MM.1S (cell line): Measurements from ENCODE around the gene RRAGC.

Experiments
- DNase-seq: peaks from one replicate; pipeline ENCODE4 v3.0.0-alpha.2; 2015
- H2AFZ ChIP-seq: fragments of 300-600 bp; sonication (generic); 2 replicates; pipeline ENCODE4 v1.6.0; 2016; ENCODE audit warnings: antibody characterized with exemption, low read length
- H3F3A ChIP-seq: fragments of 300-600 bp; sonication (generic); 2 replicates; pipeline ENCODE4 v1.6.1; 2016; ENCODE audit warnings: mild to moderate bottlenecking, antibody characterized with exemption, low read length, moderate library complexity, mixed read lengths; ENCODE audit not compliant: insufficient read depth
- H3K27ac ChIP-seq: fragments of 300-600 bp; sonication (generic); 2 replicates; pipeline ENCODE4 v1.5.1; 2016; ENCODE audit warnings: mild to moderate bottlenecking, low read length
- H3K27me3 ChIP-seq: fragments of 300-600 bp; sonication (generic); replicated peaks from 2 replicates; pipeline ENCODE4 v1.6.0; 2016; ENCODE audit warnings: low read length; ENCODE audit not compliant: insufficient read depth
- H3K36me3 ChIP-seq: fragments of 300-600 bp; sonication (generic); replicated peaks from 2 replicates; pipeline ENCODE4 v1.6.1; 2016; ENCODE audit warnings: mild to moderate bottlenecking, low read length, mixed read lengths; ENCODE audit not compliant: insufficient read depth
- H3K4me1 ChIP-seq: fragments of 300-600 bp; sonication (generic); 2 replicates; pipeline ENCODE4 v1.6.1; 2016; ENCODE audit warnings: low read length, mixed read lengths
- H3K4me2 ChIP-seq: fragments of 300-600 bp; sonication (generic); 2 replicates; pipeline ENCODE4 v1.6.0; 2016; ENCODE audit warnings: low read depth, low read length
- H3K4me3 ChIP-seq: fragments of 300-600 bp; sonication (generic); 2 replicates; pipeline ENCODE4 v1.5.1; 2016; ENCODE audit warnings: low read length, mixed read lengths
- H3K79me2 ChIP-seq: fragments of 300-600 bp; sonication (generic); 2 replicates; pipeline ENCODE4 v1.6.1; 2016; ENCODE audit warnings: mixed run types, low read length, mixed read lengths
- H3K9ac ChIP-seq: fragments of 300-600 bp; sonication (generic); 2 replicates; pipeline ENCODE4 v1.6.1; 2016; ENCODE audit warnings: low read length, mixed read lengths
- H3K9me2 ChIP-seq: fragments of 300-600 bp; sonication (generic); replicated peaks from 2 replicates; pipeline ENCODE4 v1.6.1; 2016; ENCODE audit warnings: mild to moderate bottlenecking, low read length, mixed read lengths; ENCODE audit not compliant: insufficient read depth
- H3K9me3 ChIP-seq: fragments of 300-600 bp; sonication (generic); replicated peaks from 2 replicates; pipeline ENCODE4 v1.6.1; 2016; ENCODE audit warnings: mild to moderate bottlenecking, low read length, mixed read lengths; ENCODE audit not compliant: insufficient read depth
- H4K20me1 ChIP-seq: fragments of 300-600 bp; sonication (generic); 2 replicates; pipeline ENCODE4 v1.6.1; 2016; ENCODE audit warnings: mild to moderate bottlenecking, low read length, moderate library complexity, mixed read lengths; ENCODE audit not compliant: insufficient read depth
- CTCF ChIP-seq: fragments of 300-600 bp; sonication (generic); IDR thresholded peaks from 2 replicates; pipeline ENCODE4 v1.5.1; 2016; ENCODE audit warnings: antibody characterized with exemption, low read length, mixed read lengths
- EZH2 ChIP-seq: fragments of 300-600 bp; sonication (generic); optimal IDR thresholded peaks from 2 replicates; pipeline ENCODE3; 2017; ENCODE audit warnings: low read depth, mild to moderate bottlenecking, antibody characterized with exemption, low read length, mixed read lengths
- EZH2phosphoT487 ChIP-seq: fragments of 300-600 bp; sonication (generic); IDR thresholded peaks from 2 replicates; pipeline ENCODE4 v1.6.1; 2018; ENCODE audit warnings: antibody characterized with exemption, low read length

Gene RRAGC

GRCh38 chr1:38815903-38816627, 43.5 kb downstream of the RRAGC start:
- no peak for TF ChIP-seq CTCF
- TF ChIP-seq EZH2, result no peak
- no peak for TF ChIP-seq EZH2phosphoT487
- Histone ChIP-seq H3K4me2 (peak overlapping the region; percentile 53; the same call in 1 of the 2 replicates), H3K4me1 (0 out of 2 replicates have a peak, but pooled peaks cover 9% of the 10 kb centered on the region), H3K27me3 (peaks cover 7% of the 10 kb centered on the region; the same call in 1 of the 2 replicates), H3K9me2 (no peaks in the 10 kb centered on the region), H3K79me2 (no peaks in the 10 kb centered on the region), H3K9me3 (no peaks in the 10 kb centered on the region), H2AFZ (0 out of 2 replicates have a peak overlapping the region, but pooled peaks have one; percentile 7), H3K27ac (peak overlapping the region; percentile 43; the same call in 1 of the 2 replicates), H4K20me1 (no peaks in the 10 kb centered on the region), H3K4me3 (no peak overlapping the region; the same call in 1 of the 2 replicates), H3K9ac (no peak overlapping the region; the same call in 1 of the 2 replicates), H3F3A (peaks cover 10% of the 10 kb centered on the region), H3K36me3 (no peaks in the 10 kb centered on the region)
- DNase-seq, result peak; percentile 77

GRCh38 chr1:38814984-38815464, 44.5 kb downstream of the RRAGC start:
- no peaks in the 10 kb centered on the region for H4K20me1 ChIP-seq
- TF ChIP-seq CTCF, result no peak
- TF ChIP-seq EZH2, result no peak
- peak overlapping the region; percentile 53; the same call in 1 of the 2 replicates for H3K4me2 ChIP-seq
- no peak overlapping the region for H2AFZ ChIP-seq
- H3K9ac ChIP-seq, result no peak overlapping the region
- H3K27ac ChIP-seq, result peak overlapping the region; percentile 43; the same call in 1 of the 2 replicates
- H3K36me3 ChIP-seq, result no peaks in the 10 kb centered on the region
- no peaks in the 10 kb centered on the region for H3K9me2 ChIP-seq
- 0 out of 2 replicates have a peak, but pooled peaks cover 9% of the 10 kb centered on the region for H3K4me1 ChIP-seq
- H3K79me2 ChIP-seq, result no peaks in the 10 kb centered on the region
- peak; percentile 29 for DNase-seq
- H3F3A ChIP-seq, result peaks cover 10% of the 10 kb centered on the region
- no peaks in the 10 kb centered on the region for H3K9me3 ChIP-seq
- H3K4me3 ChIP-seq, result no peak overlapping the region
- peaks cover 7% of the 10 kb centered on the region; the same call in 1 of the 2 replicates for H3K27me3 ChIP-seq

DNA sequence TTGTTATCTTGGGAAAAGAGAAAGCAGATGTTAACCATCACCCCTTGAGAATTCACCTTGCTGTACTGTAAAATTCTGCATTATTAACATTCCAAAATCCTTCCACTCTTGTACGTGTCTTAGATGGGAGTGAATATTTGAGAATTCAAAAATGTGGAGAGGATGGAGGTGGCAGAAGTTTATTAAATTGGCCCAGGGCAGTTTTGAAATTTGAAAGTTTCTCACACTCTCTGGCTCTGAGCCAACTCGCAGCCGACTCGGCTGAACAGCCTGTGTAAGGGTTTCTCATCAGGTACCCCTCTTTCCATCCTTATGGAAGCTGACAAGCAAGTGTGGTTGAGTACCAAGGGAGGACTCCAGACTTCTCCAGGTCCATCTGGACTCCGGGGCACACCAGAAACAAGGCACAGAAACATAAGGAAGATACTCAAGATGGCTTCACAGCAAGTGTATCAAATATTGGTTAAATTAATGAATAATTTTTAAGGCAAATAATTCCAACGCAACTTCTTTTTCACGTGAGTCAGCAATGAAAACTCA, 45.1 kb downstream of the RRAGC start:
- H4K20me1 ChIP-seq, result no peaks in the 10 kb centered on the region
- H3K9me2 ChIP-seq, result no peaks in the 10 kb centered on the region
- H3K9ac ChIP-seq, result no peak overlapping the region
- H3K4me3 ChIP-seq, result no peak overlapping the region
- H3K4me1 ChIP-seq, result 0 out of 2 replicates have a peak, but pooled peaks cover 9% of the 10 kb centered on the region
- DNase-seq, result no peak
- no peaks in the 10 kb centered on the region for H3K79me2 ChIP-seq
- H3F3A ChIP-seq, result peaks cover 10% of the 10 kb centered on the region
- no peak overlapping the region for H2AFZ ChIP-seq
- peaks cover 7% of the 10 kb centered on the region; the same call in 1 of the 2 replicates for H3K27me3 ChIP-seq
- no peaks in the 10 kb centered on the region for H3K36me3 ChIP-seq
- TF ChIP-seq EZH2 (no peak), EZH2phosphoT487 (no peak), CTCF (no peak)
- no peak overlapping the region for H3K4me2 ChIP-seq
- no peaks in the 10 kb centered on the region for H3K9me3 ChIP-seq
- no peak overlapping the region; the same call in 1 of the 2 replicates for H3K27ac ChIP-seq
